Ascending aorta (tissue), 2 donors: ENCODE measurements around the gene SRSF9. TPM values are rescaled to one million over a fixed set of nuclear protein-coding genes. Genes with fewer than 3 reads are reported as not detected.

Experiments
- DNase-seq, 2 donors: peaks; one replicate each; pipeline ENCODE4 v3.0.0-alpha.2; 2019; ENCODE audit warnings: low spot score in 2 of 2
- H3K27ac ChIP-seq, 2 donors: fragments of 200-600 bp; sonication (generic); one replicate each; pipeline ENCODE4 v1.5.1; 2016 to 2017; ENCODE audit warnings: mild to moderate bottlenecking in 1 of 2
- H3K27me3 ChIP-seq: fragments of 200-600 bp; sonication (generic); one replicate; pipeline ENCODE4 v1.5.1; 2017
- H3K36me3 ChIP-seq, 2 donors: fragments of 200-600 bp; sonication (generic); one replicate each; pipeline ENCODE4 v1.5.1; 2016
- H3K4me1 ChIP-seq, 2 donors: fragments of 200-600 bp; sonication (generic); one replicate each; pipeline ENCODE4 v1.5.1; 2016 to 2017; ENCODE audit warnings: mild to moderate bottlenecking in 1 of 2
- H3K4me3 ChIP-seq, 2 donors: fragments of 200-600 bp; sonication (generic); one replicate each; pipeline ENCODE4 v1.5.1; 2016 to 2017; ENCODE audit warnings: mild to moderate bottlenecking in 1 of 2
- H3K9me3 ChIP-seq, 2 donors: fragments of 200-600 bp; sonication (generic); one replicate each; pipeline ENCODE4 v1.5.1; 2016
- intact Hi-C: fragments of 100-400 bp; cut with DNase I; formaldehyde crosslinking; loops from one replicate; pipeline ENCODE4 v1.15.1; 2023
- total RNA-seq: library from RNA; depleted of rRNA; stranded (reverse); fragments of >200 nt; gene quantifications from one replicate; pipeline ENCODE4 v1.1.0, GENCODE V29; 2016
- TF ChIP-seq, protein P1 (sequence below), 3 experiments: fragments of 200-600 bp in 2 of 3; fragments of 450-650 bp in 1 of 3; sonication (generic) in 2 of 3; IDR thresholded peaks; one replicate each; pipeline ENCODE4 v1.5.1; 2016 to 2019; ENCODE audit warnings: antibody characterized with exemption in 3 of 3, mild to moderate bottlenecking in 1 of 3, moderate library complexity in 1 of 3

The SRSF9 gene
- total RNA-seq, 1 donor from 2014 or later, result 68.6 TPM

DNA sequence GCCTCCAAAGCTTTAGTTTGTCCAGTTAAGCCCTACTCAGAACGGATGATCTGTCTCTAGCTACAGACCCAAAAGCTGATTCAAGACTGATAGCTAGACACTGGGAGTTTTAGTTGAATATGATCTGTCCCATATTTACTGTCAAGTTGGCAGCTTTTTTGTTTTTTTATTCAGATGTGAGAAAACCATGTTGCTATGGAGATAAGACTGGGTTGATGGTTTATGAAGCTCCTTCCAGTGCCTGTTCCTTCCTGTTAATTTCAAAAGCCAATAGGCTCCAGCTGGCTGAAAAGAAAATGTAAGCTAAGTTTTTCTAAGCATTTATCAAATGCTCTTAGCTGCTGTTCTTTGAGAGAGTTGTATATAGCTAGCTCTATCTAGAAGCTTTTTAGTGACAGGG is 31.0 kb upstream of the SRSF9 start:
- intact Hi-C loops, result no loop called here
- Histone ChIP-seq H3K27ac (no peak overlapping the region), H3K9me3 (no peaks in the 10 kb centered on the region), H3K36me3 (peaks cover 24 to 47% of the 10 kb centered on the region in 2 donors), H3K4me3 (no peak overlapping the region), H3K27me3 (no peaks in the 10 kb centered on the region), H3K4me1 (peaks cover 5 to 6% of the 10 kb centered on the region in 2 donors)
- DNase-seq, result no peak
- TF ChIP-seq, protein P1, sequence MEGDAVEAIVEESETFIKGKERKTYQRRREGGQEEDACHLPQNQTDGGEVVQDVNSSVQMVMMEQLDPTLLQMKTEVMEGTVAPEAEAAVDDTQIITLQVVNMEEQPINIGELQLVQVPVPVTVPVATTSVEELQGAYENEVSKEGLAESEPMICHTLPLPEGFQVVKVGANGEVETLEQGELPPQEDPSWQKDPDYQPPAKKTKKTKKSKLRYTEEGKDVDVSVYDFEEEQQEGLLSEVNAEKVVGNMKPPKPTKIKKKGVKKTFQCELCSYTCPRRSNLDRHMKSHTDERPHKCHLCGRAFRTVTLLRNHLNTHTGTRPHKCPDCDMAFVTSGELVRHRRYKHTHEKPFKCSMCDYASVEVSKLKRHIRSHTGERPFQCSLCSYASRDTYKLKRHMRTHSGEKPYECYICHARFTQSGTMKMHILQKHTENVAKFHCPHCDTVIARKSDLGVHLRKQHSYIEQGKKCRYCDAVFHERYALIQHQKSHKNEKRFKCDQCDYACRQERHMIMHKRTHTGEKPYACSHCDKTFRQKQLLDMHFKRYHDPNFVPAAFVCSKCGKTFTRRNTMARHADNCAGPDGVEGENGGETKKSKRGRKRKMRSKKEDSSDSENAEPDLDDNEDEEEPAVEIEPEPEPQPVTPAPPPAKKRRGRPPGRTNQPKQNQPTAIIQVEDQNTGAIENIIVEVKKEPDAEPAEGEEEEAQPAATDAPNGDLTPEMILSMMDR (IDR thresholded peaks at IDR 0.05), result no peak

DNA sequence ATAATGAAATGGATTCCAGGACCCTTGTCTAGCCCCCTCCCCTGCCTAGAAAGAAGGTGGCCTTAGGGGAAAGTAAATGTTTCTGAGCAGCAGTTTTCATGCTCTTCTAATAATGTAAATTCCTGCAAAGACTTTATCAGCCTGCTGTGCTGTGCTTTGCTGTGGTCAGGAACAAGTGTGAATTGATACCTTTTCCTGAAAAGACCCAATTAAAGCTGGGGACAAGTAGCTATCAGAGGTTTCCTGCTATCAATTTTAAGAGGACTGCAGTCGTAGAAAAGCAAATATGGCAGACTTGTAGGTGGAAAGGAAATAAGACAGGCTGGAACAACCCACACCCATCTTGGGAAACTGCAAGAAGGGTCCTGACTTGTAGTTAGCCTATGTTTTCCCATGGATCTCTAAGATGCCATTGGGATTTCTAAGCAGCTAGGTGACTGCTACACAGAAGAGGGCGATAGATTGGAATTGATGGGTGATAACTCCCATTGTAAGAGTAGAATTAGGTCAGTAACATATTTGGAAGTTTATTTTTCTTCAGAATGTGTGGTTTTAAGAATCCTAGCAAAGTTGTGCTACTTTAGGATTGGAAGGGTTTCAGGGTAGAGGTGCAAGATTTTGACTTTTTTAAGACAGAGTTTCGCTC is 29.4 kb upstream of the SRSF9 start:
- H3K9me3 ChIP-seq, result no peaks in the 10 kb centered on the region
- no peak overlapping the region for H3K4me3 ChIP-seq
- intact Hi-C loops, result no loop called here
- peaks cover 23 to 38% of the 10 kb centered on the region in 2 donors for H3K36me3 ChIP-seq
- TF ChIP-seq, protein P1 (IDR thresholded peaks at IDR 0.05), result no peak
- DNase-seq, result no peak
- H3K27ac ChIP-seq, result no peak overlapping the region
- no peaks in the 10 kb centered on the region for H3K27me3 ChIP-seq
- H3K4me1 ChIP-seq, result peaks cover 6 to 9% of the 10 kb centered on the region in 2 donors

DNA sequence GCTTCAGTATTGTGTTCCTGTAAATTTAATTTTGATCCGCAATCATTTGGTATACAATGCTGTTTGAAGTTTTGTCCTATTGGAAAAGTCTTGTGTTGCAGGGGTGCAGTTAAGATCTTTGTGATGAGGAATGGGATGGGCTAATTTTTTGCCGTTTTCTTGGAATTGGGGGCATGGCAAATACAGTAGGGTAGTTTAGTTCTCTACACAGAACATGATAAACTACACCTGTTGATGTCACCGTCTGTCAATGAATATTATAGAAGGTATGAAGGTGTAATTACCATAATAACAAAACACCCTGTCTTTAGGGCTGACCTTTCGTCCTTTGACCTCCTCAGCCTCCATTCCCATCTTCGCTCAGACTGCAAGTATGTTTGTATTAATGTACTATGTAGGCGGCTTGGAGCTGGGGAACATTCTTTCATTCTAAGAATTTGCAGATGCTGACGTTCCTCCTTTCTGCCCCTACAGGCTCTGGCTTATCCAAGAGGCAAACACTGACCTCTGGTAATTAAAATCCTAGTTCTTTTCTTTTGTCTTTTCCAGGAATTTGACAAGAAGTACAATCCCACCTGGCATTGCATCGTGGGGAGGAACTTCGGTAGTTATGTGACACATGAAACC is 28.1 kb upstream of the SRSF9 start:
- H3K27me3 ChIP-seq, result no peaks in the 10 kb centered on the region
- TF ChIP-seq, protein P1 (IDR thresholded peaks at IDR 0.05), result no peak
- peak overlapping the region; percentile 82 to 86 for H3K27ac ChIP-seq
- H3K36me3 ChIP-seq, result peaks cover 15 to 25% of the 10 kb centered on the region in 2 donors
- no peak for DNase-seq
- no peaks in the 10 kb centered on the region for H3K9me3 ChIP-seq
- intact Hi-C loops, result loop anchor here (2.0 kb wide), 1 partner anchor 83 kb away; the partner anchor contains the start of gene POP5
- H3K4me1 ChIP-seq, result peaks cover 6 to 9% of the 10 kb centered on the region in 2 donors
- peak overlapping the region; percentile 83 to 86 for H3K4me3 ChIP-seq

DNA sequence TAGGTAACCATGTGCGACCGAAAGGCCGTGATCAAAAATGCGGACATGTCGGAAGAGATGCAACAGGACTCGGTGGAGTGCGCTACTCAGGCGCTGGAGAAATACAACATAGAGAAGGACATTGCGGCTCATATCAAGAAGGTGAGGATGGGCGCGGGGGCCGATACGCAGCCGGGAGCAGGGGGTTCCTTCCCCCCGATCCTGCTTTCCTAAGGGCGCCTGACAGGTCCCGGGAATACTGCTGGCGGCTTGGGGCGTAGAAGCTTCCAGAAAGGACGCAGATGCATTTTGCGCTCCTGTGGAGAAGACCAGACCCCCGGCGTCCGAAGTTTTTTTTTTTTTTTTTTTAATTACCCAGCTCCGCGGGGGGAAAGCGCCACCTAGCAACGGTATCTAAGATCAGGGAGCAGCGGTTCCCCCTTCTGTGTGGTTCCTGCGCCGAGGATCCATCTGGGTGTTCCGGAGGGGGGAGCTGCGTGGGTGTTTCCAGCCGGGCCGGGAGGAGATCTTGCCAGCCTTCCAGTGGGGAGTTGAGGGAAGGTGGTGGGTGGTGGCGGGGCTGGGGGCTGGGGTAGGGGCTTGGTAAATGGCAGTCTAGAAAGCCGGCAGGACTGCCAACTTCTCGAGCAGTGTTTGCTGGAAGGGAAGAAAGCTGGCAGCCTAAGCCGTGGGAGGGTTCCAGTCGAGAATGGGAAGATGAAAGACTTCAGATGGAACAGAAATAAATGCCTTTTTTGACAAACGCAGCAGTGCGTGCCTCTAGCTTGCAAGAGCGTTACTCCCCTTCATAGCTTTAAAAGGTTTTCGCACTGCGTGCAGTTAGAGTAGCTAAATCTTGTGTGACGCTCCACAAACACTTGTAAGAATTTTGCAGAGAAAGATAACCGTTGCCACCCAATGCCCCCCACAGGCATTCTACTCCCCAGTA is 27.1 kb upstream of the SRSF9 start:
- peak; percentile 16 to 80 for DNase-seq
- intact Hi-C loops, result loop anchor here (1.0 to 2.0 kb wide), 3 partner anchors 27 to 84 kb away; partner anchors contain the start of genes COQ5, POP5 and SRSF9
- TF ChIP-seq, protein P1 (IDR thresholded peaks at IDR 0.05), result no peak
- peak overlapping the region; percentile 83 to 86 for H3K4me3 ChIP-seq
- H3K4me1 ChIP-seq, result peaks cover 6 to 9% of the 10 kb centered on the region in 2 donors
- H3K36me3 ChIP-seq, result peaks cover 15 to 25% of the 10 kb centered on the region in 2 donors
- no peaks in the 10 kb centered on the region for H3K9me3 ChIP-seq
- H3K27me3 ChIP-seq, result no peaks in the 10 kb centered on the region
- peak overlapping the region; percentile 82 to 86 for H3K27ac ChIP-seq

DNA sequence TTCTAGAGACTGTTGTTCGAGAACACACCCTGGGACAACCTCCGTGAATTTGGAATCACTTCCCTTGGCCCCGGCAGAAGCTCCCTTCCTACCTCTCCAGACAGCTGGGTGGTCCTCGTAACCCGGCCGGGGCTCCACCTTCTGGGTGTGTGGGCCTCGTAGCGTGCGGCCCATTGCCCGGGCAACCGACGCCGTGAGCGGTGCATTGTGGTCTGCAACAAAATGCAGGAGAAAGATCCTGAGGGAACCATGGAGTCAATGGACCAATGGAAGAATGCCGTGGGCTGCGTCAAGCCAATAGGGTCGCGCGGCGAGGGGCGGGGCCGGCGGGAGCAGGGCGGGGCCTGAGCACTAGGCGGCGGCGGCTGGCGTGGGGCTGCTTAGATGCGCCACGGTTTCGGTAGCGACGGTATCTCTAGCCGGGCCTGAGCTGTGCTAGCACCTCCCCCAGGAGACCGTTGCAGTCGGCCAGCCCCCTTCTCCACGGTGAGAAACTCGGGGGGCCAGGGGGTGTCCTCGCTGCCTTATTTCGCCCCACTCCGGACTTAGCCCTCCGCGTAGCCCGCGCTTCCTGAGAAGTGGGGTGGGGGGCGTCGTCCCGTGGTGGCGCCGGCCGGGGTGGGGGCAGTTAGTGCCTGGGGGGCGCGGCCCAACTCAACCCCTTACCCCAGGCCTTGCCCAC is 26.3 kb upstream of the SRSF9 start, which contains the start of gene DYNLL1:
Gene DYNLL1, plus strand, starts transcription at position 383 of the 682 bp plus-strand sequence. CDS start 309 bp downstream, outside the sequence.
- peaks cover 6 to 9% of the 10 kb centered on the region in 2 donors for H3K4me1 ChIP-seq
- TF ChIP-seq, protein P1 (IDR thresholded peaks at IDR 0.05), result peak in 1 of 3 experiments; percentile 4
- peak; percentile 85 to 97 for DNase-seq
- H3K9me3 ChIP-seq, result no peaks in the 10 kb centered on the region
- H3K27ac ChIP-seq, result peak within 1 kb of the TSS; percentile 82 to 86
- peak within 1 kb of the TSS; percentile 83 to 86 for H3K4me3 ChIP-seq
- peaks cover 15 to 20% of the 10 kb centered on the region in 2 donors for H3K36me3 ChIP-seq
- H3K27me3 ChIP-seq, result no peaks in the 10 kb centered on the region
- intact Hi-C loops, result loop anchor here (1.0 to 2.0 kb wide), 4 partner anchors 27 to 85 kb away; partner anchors contain the start of genes COQ5, GATC, POP5 and SRSF9
